HL-60 (cell line): ENCODE results near the gene ADTRP.

Experiments
- POLR2AphosphoS5 ChIP-seq: IDR thresholded peaks from 2 replicates; pipeline ENCODE4 v1.6.1; 2012; ENCODE audit warnings: low read depth
- TF ChIP-seq, protein P1 (sequence below): IDR thresholded peaks from one replicate; pipeline ENCODE4 v1.5.1; 2011; ENCODE audit warnings: low read length, control low read depth, inconsistent platforms; ENCODE audit not compliant: insufficient read depth

DNA sequence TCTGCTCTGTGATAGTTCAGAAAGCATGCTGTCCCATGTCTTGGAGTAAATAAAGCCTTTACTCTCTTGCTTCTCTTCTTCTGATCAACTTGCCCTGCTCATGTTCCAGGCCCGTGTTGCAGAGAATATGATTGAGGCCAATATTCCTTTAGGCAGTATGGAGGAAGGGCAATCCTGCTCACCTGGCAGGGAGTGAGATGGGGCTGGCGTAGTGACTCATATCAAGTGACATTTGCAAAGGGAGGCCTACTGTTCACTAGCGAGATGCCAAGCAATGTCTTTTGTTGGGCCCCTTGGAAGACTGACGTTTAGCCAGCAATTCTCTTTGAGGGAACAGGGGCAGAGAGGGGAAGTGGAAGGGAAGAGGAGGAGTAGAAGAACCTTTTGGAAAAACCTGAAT lies 19.7 kb downstream of the ADTRP start:
- TF ChIP-seq, protein P1, sequence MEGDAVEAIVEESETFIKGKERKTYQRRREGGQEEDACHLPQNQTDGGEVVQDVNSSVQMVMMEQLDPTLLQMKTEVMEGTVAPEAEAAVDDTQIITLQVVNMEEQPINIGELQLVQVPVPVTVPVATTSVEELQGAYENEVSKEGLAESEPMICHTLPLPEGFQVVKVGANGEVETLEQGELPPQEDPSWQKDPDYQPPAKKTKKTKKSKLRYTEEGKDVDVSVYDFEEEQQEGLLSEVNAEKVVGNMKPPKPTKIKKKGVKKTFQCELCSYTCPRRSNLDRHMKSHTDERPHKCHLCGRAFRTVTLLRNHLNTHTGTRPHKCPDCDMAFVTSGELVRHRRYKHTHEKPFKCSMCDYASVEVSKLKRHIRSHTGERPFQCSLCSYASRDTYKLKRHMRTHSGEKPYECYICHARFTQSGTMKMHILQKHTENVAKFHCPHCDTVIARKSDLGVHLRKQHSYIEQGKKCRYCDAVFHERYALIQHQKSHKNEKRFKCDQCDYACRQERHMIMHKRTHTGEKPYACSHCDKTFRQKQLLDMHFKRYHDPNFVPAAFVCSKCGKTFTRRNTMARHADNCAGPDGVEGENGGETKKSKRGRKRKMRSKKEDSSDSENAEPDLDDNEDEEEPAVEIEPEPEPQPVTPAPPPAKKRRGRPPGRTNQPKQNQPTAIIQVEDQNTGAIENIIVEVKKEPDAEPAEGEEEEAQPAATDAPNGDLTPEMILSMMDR: no peak
- TF ChIP-seq POLR2AphosphoS5: no peak
